Measurements from ENCODE around the gene MLYCD. TPM values are rescaled to one million over a fixed set of nuclear protein-coding genes. Genes with fewer than 3 reads are reported as not detected.
A peak's percentile ranks its signal among the peaks of the same experiment; 100 is the strongest.

Gene MLYCD
- total RNA-seq, 1 donor from 2014 or later: 50.4 TPM

GRCh38 chr16:83958846-83959565, 60.1 kb downstream of the MLYCD start:
- Histone ChIP-seq H3K9me3 (replicated peaks) (no peaks in the 10 kb centered on the region), H3K4me3 (no peak overlapping the region), H3K4me1 (peaks cover 56% of the 10 kb centered on the region), H3K27ac (replicated peaks) (peak overlapping the region; percentile 80), H3K27me3 (ENCODE audit: low read depth) (no peaks in the 10 kb centered on the region), H3K36me3 (peaks cover 31% of the 10 kb centered on the region)
- no peak for TF ChIP-seq CTCF (IDR thresholded peaks at IDR 0.05; ENCODE audit: borderline replicate concordance)
- DNase-seq: no peak
- intact Hi-C loops (cut with micrococcal nuclease): loop anchor here (10.0 kb wide), 1 partner anchor 226 kb away; the partner anchor contains the start of gene TAF1C

GRCh38 chr16:83959656-83960434, 60.9 kb downstream of the MLYCD start:
- peaks cover 31% of the 10 kb centered on the region for H3K36me3 ChIP-seq
- H3K4me3 ChIP-seq: no peak overlapping the region
- TF ChIP-seq CTCF (IDR thresholded peaks at IDR 0.05; ENCODE audit: borderline replicate concordance): no peak
- no peaks in the 10 kb centered on the region for H3K9me3 ChIP-seq (replicated peaks)
- peaks cover 50% of the 10 kb centered on the region for H3K4me1 ChIP-seq
- DNase-seq: peak; percentile 48
- no peaks in the 10 kb centered on the region for H3K27me3 ChIP-seq (ENCODE audit: low read depth)
- intact Hi-C loops (cut with micrococcal nuclease): loop anchor here (10.0 kb wide), 2 partner anchors 105 to 225 kb away; partner anchors contain the start of gene TAF1C
- H3K27ac ChIP-seq (replicated peaks): peak overlapping the region; percentile 80

- peak overlapping the region; percentile 80 for H3K27ac ChIP-seq (replicated peaks)
- intact Hi-C loops (cut with micrococcal nuclease): loop anchor here (10.0 kb wide), 1 partner anchor 104 kb away; no protein-coding TSS in a partner anchor
- no peak for TF ChIP-seq CTCF (IDR thresholded peaks at IDR 0.05; ENCODE audit: borderline replicate concordance)
These were observed 61.8 kb downstream of the MLYCD start for GRCh38 chr16:83960521-83961249.

GRCh38 chr16:83961591-83961990, 62.7 kb downstream of the MLYCD start:
- no peaks in the 10 kb centered on the region for H3K9me3 ChIP-seq (replicated peaks)
- H3K4me1 ChIP-seq: peaks cover 39% of the 10 kb centered on the region
- H3K4me3 ChIP-seq: no peak overlapping the region
- intact Hi-C loops (cut with micrococcal nuclease): loop anchor here (10.0 kb wide), 1 partner anchor 103 kb away; no protein-coding TSS in a partner anchor
- H3K27me3 ChIP-seq (ENCODE audit: low read depth): no peaks in the 10 kb centered on the region
- no peak overlapping the region for H3K27ac ChIP-seq (replicated peaks)
- TF ChIP-seq CTCF (IDR thresholded peaks at IDR 0.05; ENCODE audit: borderline replicate concordance): no peak
- no peak for DNase-seq
- H3K36me3 ChIP-seq: peaks cover 41% of the 10 kb centered on the region

More at GRCh38 chr16:83960521-83961249, 61.8 kb downstream of the MLYCD start:
- peaks cover 38% of the 10 kb centered on the region for H3K36me3 ChIP-seq
- H3K27me3 ChIP-seq (ENCODE audit: low read depth): no peaks in the 10 kb centered on the region
- H3K4me1 ChIP-seq: peaks cover 41% of the 10 kb centered on the region
- no peaks in the 10 kb centered on the region for H3K9me3 ChIP-seq (replicated peaks)
- no peak for DNase-seq
- no peak overlapping the region for H3K4me3 ChIP-seq
